Upper lobe of left lung (tissue), 4 donors: ENCODE results near the gene EPB41L1.

ENCODE experiments used
- EP300 ChIP-seq, 4 donors: sonication (generic); formaldehyde crosslinking; IDR thresholded peaks; one replicate each; pipeline ENCODE4 v1.5.1; 2017; ENCODE audit warnings: antibody characterized with exemption in 4 of 4, control low read depth in 2 of 4
- POLR2A ChIP-seq, 4 donors: fragments of 450-650 bp; IDR thresholded peaks; one replicate each; pipeline ENCODE4 v1.5.1; 2016 to 2017; ENCODE audit warnings: antibody characterized with exemption in 4 of 4, mild to moderate bottlenecking in 2 of 4
- POLR2AphosphoS5 ChIP-seq, 2 donors: sonication (generic); formaldehyde crosslinking; IDR thresholded peaks; one replicate each; pipeline ENCODE4 v1.5.1; 2017; ENCODE audit warnings: antibody characterized with exemption in 2 of 2
- TF ChIP-seq, protein P1 (sequence below), 6 experiments: fragments of 450-650 bp in 4 of 6; fragments of 200-600 bp in 2 of 6; sonication (generic) in 2 of 6; IDR thresholded peaks; one replicate each; pipeline ENCODE4 v1.5.1; 2016 to 2019; ENCODE audit warnings: antibody characterized with exemption in 6 of 6

DNA sequence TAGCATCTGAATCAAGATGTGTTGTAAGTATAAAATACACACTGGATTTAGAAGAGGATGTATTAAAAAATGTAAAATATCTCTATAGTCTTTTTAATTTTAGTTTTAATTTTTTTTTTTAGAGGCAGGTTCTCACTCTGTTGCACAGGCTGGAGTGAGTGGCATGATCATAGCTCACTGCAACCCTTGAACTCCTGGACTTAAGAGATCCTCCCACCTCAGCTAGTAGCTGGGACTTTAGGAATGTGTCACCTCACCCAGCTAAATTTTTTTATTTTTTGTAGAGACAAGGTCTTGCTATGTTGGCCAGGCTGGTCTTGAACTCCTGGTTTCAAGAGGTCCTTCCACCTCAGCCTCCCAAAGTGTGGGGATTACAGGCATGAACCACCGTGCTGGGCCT is 46.7 kb upstream of the EPB41L1 start:
- TF ChIP-seq POLR2A (IDR thresholded peaks at IDR 0.05) (no peak), POLR2AphosphoS5 (IDR thresholded peaks at IDR 0.05) (no peak), EP300 (IDR thresholded peaks at IDR 0.05) (no peak)
- TF ChIP-seq, protein P1, sequence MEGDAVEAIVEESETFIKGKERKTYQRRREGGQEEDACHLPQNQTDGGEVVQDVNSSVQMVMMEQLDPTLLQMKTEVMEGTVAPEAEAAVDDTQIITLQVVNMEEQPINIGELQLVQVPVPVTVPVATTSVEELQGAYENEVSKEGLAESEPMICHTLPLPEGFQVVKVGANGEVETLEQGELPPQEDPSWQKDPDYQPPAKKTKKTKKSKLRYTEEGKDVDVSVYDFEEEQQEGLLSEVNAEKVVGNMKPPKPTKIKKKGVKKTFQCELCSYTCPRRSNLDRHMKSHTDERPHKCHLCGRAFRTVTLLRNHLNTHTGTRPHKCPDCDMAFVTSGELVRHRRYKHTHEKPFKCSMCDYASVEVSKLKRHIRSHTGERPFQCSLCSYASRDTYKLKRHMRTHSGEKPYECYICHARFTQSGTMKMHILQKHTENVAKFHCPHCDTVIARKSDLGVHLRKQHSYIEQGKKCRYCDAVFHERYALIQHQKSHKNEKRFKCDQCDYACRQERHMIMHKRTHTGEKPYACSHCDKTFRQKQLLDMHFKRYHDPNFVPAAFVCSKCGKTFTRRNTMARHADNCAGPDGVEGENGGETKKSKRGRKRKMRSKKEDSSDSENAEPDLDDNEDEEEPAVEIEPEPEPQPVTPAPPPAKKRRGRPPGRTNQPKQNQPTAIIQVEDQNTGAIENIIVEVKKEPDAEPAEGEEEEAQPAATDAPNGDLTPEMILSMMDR (IDR thresholded peaks at IDR 0.05) = no peak
